HG03135 (cell line): ENCODE results near the gene COPG2.
"Not testable (repeated sequence)": the region's sequence is repeated elsewhere in the genome, so short reads cannot be mapped to it uniquely, and the experiment has no call there.

Source experiments
- ATAC-seq: cut with Tn5 transposase; IDR thresholded peaks from one replicate; pipeline ENCODE4 v1.9.1; 2021; ENCODE audit warnings: mild to moderate bottlenecking, moderate library complexity; ENCODE audit not compliant: unreplicated experiment

The COPG2 gene

GRCh38 chr7:130570144-130570543 lies 98.4 kb downstream of the COPG2 start:
- not testable (repeated sequence) for ATAC-seq

- no peak for ATAC-seq
Measured at GRCh38 chr7:130566898-130567280, 101.7 kb downstream of the COPG2 start.

GRCh38 chr7:130566168-130566897 lies 102.2 kb downstream of the COPG2 start:
- ATAC-seq, result no peak

- ATAC-seq, result peak; percentile 70
Measured at GRCh38 chr7:130560972-130561371, 107.6 kb downstream of the COPG2 start.

DNA sequence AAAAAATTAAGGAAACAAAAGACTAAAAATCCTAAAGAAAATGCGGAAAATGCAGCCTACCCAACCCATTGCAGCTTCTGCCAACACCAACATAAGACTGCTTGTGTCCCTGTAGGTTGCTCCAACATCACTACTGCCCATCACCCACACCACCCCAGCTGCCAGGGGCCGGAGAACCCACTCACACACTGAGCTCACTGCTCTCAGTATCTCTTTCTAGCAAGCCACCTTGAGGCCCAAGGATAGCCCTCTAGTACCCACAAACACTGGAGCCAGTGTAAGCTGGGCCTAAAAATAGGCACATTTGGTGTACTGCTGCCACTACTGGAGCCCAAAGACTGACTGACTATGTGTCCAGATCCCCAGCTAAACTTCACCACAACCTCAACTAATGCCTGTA lies 109.4 kb downstream of the COPG2 start:
- ATAC-seq, result no peak

DNA sequence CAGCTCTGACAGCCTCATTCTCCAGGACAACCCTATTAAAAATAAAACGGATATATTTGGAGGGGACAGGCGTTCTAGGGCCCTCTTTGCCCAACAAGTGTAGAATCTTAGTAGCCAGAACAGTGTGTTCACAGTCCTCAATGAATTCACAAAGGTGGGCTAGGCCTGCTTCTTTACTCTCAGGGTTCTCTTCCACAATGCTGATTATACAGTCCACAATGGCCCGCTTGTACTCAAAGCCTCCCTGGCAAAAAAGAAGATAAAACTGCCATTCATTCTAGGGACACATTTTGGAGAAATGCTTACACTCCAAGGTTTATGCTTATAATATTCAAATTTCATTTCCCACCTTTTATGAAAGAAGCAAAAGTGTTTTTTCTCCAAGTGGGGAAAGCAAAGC lies 114.1 kb downstream of the COPG2 start:
- no peak for ATAC-seq

DNA sequence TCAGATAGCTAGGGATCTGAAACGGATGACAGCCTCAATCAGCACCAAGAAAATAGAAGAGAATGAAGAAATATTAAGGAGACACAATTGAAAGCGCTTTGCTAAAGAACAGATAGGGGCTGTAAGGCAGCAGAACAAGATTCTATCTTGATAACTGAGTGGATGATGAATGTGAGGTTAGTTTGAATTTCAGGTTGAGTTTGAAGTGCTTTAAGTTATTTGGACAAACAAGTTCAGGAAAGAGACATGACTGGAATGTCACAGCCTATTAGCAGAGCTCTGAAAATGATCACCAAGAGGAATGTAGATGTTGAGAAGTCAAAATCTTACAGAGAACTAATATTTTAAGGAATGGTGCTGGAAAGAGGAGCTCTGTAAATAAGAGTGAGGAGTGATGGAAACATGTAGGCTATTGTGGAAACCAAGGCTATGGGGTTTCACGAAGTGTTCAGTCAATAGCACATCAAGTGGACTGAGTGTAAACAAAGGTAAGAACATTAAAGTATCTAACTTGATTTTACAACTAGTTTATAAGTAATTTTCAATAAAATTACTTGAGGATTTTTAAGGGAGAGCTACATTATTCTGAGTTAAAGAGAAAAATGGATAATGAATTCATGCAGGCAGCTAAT lies 115.0 kb downstream of the COPG2 start:
- no peak for ATAC-seq

- ATAC-seq, result no peak
Measured at GRCh38 chr7:130544356-130544755, 124.2 kb downstream of the COPG2 start.

DNA sequence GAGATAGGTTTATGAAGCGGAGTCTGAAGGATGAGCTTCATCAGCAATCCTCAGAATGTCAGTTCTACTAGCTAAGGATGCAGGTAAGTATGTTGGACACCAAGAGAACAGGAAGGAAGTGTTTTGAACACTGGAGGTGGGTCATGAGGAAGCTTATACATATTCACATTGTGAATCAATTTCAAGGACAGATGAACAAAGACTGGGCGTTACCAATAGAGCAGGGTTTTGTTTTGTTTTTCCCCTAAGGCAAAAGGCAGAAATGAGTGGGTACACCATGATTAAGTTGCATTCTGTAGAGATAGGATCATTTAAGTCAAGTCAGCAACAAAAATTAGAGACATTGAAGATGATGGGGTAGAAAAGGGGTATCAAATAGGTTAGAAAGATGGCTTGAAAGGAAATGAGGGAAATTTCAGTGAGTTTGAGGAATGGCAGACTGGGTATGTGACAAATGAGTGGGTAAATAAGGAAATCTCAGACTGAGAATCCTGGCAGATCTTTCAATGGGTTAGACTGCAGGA lies 125.0 kb downstream of the COPG2 start:
- ATAC-seq, result no peak

- not testable (repeated sequence) for ATAC-seq
Measured at GRCh38 chr7:130542297-130542696, 126.3 kb downstream of the COPG2 start.

DNA sequence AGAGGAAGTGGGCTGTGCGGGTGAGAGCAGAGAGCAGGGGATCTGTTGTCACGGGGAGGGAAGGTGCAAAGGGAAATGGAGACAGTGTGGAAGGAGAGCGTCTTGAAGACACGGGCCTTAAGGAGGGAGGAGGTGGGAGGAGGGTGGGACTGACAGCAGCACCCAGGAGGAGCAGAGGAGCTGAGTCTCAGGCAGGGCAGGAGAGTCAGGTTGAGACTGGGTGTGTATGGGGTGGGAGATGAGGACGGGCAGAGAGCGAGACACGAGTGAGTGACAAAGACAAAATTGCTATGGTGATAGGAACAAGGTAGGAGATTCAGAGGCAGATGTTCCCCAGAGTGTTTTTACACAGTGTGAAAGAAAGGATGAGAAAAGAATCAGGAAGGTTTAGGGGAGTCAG lies 127.3 kb downstream of the COPG2 start:
- ATAC-seq, result not testable (repeated sequence)

DNA sequence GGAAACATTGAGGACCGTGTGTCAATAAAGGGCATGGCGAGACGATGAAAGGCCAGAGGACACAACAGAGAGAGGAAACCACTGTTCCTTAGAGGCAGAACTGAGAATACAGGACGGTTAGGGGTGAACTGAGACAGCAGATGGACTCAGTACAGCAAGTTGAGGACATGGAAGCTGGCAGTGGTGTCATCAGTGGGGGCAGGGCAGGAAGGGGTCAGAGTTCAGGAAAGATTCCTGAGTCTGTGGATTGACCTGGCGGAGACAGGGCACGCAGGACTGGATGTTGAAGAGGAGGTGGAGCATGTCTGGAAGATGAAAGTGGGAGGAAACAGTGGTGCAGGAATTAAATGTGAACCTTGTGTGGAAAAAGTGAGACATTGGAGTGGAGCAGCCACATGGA lies 130.7 kb downstream of the COPG2 start:
- ATAC-seq, result not testable (repeated sequence)

DNA sequence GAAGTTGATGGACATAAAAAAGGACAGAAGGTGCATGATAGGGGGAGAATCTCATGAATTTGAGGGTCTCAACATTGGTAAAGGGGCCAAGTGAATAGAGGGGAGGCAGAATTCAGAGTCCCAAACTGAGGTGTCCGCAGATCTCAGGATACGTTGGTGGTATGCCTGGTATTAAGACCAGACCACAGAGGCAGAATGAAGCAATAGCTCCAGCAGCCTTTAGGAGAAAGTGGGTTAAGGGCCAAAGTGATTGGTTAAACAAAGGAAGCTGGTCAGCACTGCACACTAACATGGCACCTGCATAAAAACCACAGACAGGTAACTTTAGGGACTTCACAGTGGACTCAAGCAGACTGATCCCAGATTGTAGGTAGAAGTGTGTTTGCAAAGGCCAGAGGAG lies 139.1 kb downstream of the COPG2 start:
- no peak for ATAC-seq

DNA sequence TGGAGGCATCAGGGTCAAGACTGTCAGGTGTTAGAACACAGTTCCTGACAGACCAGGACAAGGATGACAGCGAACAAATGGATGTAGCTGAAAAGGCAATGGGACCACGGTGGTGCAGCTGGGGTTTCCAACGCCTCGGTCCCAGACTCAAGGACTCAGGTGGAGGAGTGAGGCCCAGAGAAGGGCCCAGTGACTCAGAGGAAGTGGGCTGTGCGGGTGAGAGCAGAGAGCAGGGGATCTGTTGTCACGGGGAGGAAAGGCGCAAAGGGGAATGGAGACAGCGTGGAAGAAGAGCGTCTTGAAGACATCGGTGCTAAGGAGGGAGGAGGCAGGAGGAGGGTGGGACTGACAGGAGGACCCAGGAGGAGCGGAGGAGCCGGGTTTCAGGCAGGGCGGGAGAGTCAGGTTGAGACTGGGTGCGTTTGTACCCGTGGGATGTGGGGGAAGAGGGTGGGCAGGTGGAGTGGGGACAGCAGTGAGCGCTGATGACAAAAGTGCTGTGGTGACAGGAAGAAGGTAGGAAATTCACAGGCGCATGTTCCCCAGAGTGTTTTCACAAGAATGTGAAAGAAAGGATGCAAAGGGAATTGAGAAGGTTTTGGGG lies 140.7 kb downstream of the COPG2 start:
- not testable (repeated sequence) for ATAC-seq

DNA sequence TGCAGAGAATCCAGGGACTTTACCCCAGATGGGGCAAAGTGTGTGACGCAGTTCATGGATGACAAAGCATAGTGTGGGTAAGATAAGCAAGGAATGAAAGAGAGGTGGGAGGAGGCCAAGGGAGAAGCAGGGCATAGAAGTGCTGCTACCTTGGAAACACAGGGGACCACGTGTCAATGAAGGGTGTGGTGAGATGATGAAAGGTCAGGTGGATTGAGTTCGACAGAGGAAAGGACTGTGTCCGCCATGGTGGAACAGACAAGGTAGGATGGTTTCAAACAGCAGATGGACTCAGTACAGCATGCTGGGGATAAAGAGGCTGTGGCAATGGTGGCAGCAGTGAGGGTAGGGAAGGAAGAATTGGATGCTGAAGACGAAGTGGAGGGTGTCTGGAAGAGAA lies 143.9 kb downstream of the COPG2 start:
- ATAC-seq, result no peak

DNA sequence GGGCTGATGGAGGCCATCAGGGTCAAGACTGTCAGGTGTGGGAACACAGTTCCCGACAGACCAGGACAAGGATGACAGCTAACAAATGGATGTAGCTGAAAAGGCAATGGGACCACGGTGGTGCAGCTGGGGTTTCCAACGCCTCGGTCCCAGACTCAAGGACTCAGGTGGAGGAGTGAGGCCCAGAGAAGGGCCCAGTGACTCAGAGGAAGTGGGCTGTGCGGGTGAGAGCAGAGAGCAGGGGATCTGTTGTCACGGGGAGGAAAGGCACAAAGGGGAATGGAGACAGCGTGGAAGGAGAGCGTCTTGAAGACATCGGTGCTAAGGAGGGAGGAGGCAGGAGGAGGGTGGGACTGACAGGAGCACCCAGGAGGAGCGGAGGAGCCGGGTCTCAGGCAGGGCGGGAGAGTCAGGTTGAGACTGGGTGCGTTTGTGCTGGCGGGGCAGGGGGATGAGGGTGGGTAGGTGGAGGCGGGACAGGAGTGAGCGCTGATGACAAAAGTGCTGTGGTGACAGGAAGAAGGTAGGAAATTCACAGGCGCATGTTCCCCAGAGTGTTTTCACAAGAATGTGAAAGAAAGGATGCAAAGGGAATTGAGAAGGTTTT lies 144.9 kb downstream of the COPG2 start:
- ATAC-seq, result not testable (repeated sequence)

DNA sequence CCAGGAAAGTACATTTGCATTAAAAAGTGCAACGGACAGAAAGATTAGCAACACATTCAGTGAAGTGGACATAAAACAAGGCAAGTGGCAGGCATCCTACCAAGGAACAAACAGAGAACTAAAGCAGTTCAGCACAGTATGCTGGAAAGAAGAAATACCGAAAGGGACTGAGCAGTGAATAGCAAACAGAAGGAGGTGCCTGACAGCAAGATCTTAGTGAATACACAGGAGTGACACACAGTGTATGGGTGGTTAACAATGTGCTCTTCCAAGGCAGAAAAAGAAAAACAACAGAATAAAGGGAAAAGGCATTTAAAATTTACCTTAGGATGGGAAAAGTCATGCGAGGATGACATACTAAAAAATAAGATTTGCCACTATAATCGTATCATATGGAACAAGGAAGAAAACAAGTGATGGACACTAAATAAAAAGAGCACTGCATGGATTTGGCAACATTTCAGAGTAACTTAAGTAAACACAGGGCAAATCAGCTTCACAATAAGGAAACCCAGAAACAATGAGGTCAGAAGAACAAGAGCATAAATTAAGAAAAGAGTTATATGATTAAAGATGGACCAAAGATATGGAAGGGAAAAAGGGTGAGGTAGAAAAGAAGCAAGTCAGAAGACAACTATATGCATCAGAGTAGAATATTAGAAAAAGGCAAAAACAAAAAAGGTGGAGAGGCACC lies 147.1 kb downstream of the COPG2 start:
- ATAC-seq, result no peak

DNA sequence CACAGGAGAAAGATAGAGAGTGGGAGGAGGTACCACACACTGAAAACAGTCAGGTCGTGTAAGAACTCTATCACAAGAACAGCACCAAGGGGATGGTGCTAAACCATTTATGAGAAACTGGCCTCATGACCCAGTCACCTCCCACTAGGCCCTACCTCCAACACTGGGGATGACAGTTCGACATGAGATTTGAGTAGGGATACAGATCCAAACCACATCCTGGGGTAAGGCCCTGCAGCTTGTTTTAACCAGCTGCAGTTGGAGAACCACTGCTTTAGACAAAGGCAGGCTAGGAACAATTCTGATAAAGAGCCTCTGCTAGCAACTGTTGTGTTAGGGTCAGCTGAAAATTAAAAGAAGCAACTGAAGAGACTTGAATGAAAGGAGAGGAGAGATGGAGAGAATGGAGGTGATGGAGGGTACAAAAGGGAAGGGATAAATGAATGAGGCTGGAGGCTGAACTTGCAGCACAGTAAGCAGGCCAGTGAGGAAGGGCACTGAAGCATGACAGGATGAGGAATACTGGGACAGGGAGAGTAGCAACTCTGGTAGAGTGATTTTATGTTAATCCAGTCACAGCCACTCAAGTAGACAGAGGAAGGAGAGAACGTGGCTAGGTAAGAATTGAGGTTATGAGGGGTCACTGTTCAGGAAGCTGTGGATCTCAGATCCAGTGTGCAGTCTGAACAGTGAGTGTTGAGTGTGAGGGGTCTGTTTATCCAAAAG lies 153.1 kb downstream of the COPG2 start:
- ATAC-seq, result no peak

- no peak for ATAC-seq
Measured at GRCh38 chr7:130513447-130513846, 155.1 kb downstream of the COPG2 start.

GRCh38 chr7:130512038-130512437 lies 156.5 kb downstream of the COPG2 start:
- not testable (repeated sequence) for ATAC-seq
